AG04450 (cell line): ENCODE data around the gene PDE2A. TPM values are rescaled to one million over a fixed set of nuclear protein-coding genes. Genes with fewer than 3 reads are reported as not detected.

Experiments
- CTCF ChIA-PET: fragments of 300-600, 350-600 bp; formaldehyde crosslinking; extraction: SDS; loops from one replicate; lab custom pipeline; 2022; ENCODE audit warnings: antibody characterized with exemption, inconsistent platforms; lab: Charles Lee
- POLR2A ChIA-PET: fragments of 350-600 bp; formaldehyde crosslinking; extraction: SDS; loops from one replicate; lab custom pipeline; 2021; ENCODE audit warnings: antibody characterized with exemption, inconsistent platforms; lab: Yijun Ruan, JAX
- DNase-seq: peaks from one replicate; pipeline ENCODE4 v3.0.0-alpha.2; 2011; ENCODE audit warnings: low read depth, low spot score
- H3K27ac ChIP-seq: one replicate; pipeline ENCODE4 v1.5.1; 2012; ENCODE audit warnings: low read depth, low read length, control low read depth
- H3K27me3 ChIP-seq: one replicate; pipeline ENCODE4 v1.6.0; 2012; ENCODE audit warnings: low read length; ENCODE audit not compliant: control insufficient read depth, insufficient read depth
- H3K4me3 ChIP-seq: 2 replicates; pipeline ENCODE4 v1.5.1; 2011; ENCODE audit warnings: mild to moderate bottlenecking, low read depth, low read length, control low read depth
- H3K9me3 ChIP-seq: 2 replicates; pipeline ENCODE4 v1.5.1; 2012; ENCODE audit warnings: low read length; ENCODE audit not compliant: control insufficient read depth, insufficient read depth
- polyA plus RNA-seq: library from polyadenylated mRNA; depleted of rRNA; stranded (reverse); fragments of >200 nt; gene quantifications from 2 replicates; pipeline ENCODE4 v1.2.3, GENCODE V29; 2011
- TF ChIP-seq, protein P1 (sequence below): IDR thresholded peaks from 2 replicates; pipeline ENCODE4 v1.5.1; 2011; ENCODE audit warnings: low read depth, low read length, control low read depth, inconsistent platforms

Gene PDE2A
- polyA plus RNA-seq, 1 experiment, result 0.02 TPM

GRCh38 chr11:72552399-72552910 lies 121.8 kb downstream of the PDE2A start:
- Histone ChIP-seq H3K27ac (no peak overlapping the region), H3K27me3 (peaks cover 23% of the 10 kb centered on the region), H3K9me3 (no peaks in the 10 kb centered on the region), H3K4me3 (no peak overlapping the region)
- no peak for DNase-seq
- CTCF ChIA-PET, result interaction anchor here (1.0 to 1.9 kb wide), 2 partner anchors 81 to 91 kb away, joined by 3 to 6 read pairs; no protein-coding TSS in a partner anchor
- POLR2A ChIA-PET, result no interaction called here
- TF ChIP-seq, protein P1, sequence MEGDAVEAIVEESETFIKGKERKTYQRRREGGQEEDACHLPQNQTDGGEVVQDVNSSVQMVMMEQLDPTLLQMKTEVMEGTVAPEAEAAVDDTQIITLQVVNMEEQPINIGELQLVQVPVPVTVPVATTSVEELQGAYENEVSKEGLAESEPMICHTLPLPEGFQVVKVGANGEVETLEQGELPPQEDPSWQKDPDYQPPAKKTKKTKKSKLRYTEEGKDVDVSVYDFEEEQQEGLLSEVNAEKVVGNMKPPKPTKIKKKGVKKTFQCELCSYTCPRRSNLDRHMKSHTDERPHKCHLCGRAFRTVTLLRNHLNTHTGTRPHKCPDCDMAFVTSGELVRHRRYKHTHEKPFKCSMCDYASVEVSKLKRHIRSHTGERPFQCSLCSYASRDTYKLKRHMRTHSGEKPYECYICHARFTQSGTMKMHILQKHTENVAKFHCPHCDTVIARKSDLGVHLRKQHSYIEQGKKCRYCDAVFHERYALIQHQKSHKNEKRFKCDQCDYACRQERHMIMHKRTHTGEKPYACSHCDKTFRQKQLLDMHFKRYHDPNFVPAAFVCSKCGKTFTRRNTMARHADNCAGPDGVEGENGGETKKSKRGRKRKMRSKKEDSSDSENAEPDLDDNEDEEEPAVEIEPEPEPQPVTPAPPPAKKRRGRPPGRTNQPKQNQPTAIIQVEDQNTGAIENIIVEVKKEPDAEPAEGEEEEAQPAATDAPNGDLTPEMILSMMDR, result no peak

DNA sequence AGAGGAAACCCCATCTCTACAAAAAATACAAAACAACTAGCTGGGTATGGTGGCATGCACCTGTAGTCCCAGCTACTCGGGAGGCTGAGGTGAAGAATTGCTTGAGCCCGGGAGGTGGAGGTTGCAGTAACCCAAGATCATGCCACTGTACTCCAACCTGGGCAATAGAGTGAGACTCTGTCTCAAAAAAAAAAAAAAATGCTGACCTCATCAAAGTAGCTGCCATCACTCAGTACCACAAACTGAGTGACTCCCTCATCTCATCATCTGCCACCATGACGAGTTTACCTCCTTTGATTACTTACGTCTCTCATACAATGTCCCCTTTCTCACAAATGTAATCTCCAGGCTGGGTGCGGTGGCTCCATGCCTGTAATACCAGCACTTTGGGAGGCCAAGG lies 122.7 kb downstream of the PDE2A start:
- H3K27ac ChIP-seq, result no peak overlapping the region
- ChIA-PET CTCF (interaction anchor here (0.8 to 1.9 kb wide), 2 partner anchors 80 kb away, joined by 3 to 6 read pairs; no protein-coding TSS in a partner anchor), POLR2A (no interaction called here)
- H3K9me3 ChIP-seq, result no peaks in the 10 kb centered on the region
- H3K4me3 ChIP-seq, result no peak overlapping the region
- no peak for DNase-seq
- TF ChIP-seq, protein P1, result no peak
- H3K27me3 ChIP-seq, result peaks cover 24% of the 10 kb centered on the region

GRCh38 chr11:72548463-72548862 lies 125.8 kb downstream of the PDE2A start:
- no peak overlapping the region for H3K4me3 ChIP-seq
- H3K27me3 ChIP-seq, result peaks cover 34% of the 10 kb centered on the region
- ChIA-PET CTCF (interaction anchor here (1.0 kb wide), 1 partner anchor 77 kb away, joined by 4 read pairs; no protein-coding TSS in a partner anchor), POLR2A (no interaction called here)
- no peak overlapping the region for H3K27ac ChIP-seq
- no peaks in the 10 kb centered on the region for H3K9me3 ChIP-seq
- DNase-seq, result no peak
- TF ChIP-seq, protein P1, result no peak

- POLR2A ChIA-PET, result no interaction called here
- Histone ChIP-seq H3K27ac (no peak overlapping the region), H3K4me3 (no peak overlapping the region), H3K9me3 (no peaks in the 10 kb centered on the region), H3K27me3 (peaks cover 41% of the 10 kb centered on the region)
- CTCF ChIA-PET, result no interaction called here
- DNase-seq, result no peak
- TF ChIP-seq, protein P1, result no peak
Observed at GRCh38 chr11:72546866-72547265, 127.4 kb downstream of the PDE2A start.

DNA sequence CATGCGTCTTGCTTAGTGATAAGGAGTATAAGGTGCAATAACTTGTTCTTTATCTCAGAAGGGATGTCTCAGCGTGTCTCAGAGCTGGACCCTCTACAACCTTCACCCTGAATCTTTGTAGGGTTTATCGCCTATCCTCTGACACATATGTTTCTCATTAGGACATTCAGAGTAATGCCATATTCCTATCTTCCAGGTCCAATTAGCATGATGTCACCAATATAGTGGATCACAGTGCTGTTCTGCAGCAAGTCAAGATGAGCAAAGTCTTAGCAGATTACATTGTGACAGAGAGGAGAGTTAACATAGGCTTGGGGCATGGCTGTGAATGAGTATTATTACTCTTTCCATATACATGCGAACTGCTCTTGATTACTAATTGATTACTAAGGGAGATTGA lies 129.6 kb downstream of the PDE2A start:
- ChIA-PET POLR2A (no interaction called here), CTCF (no interaction called here)
- TF ChIP-seq, protein P1, result no peak
- Histone ChIP-seq H3K9me3 (no peaks in the 10 kb centered on the region), H3K27me3 (peaks cover 55% of the 10 kb centered on the region), H3K27ac (no peak overlapping the region), H3K4me3 (no peak overlapping the region)
- no peak for DNase-seq
